Germinal center (tissue), 1 donor: Measurements from ENCODE around the gene BMP2K.
"Not testable (repeated sequence)": the region's sequence is repeated elsewhere in the genome, so short reads cannot be mapped to it uniquely, and the experiment has no call there.

Experiments
- DNase-seq: peaks from one replicate; pipeline ENCODE4 v3.0.0; 2012; ENCODE audit warnings: mixed read lengths, low spot score

BMP2K gene

GRCh38 chr4:78795594-78796416, 19.7 kb downstream of the BMP2K start:
- not testable (repeated sequence) for DNase-seq

- no peak for DNase-seq
Observed at GRCh38 chr4:78796526-78796925, 20.4 kb downstream of the BMP2K start.

GRCh38 chr4:78797777-78798284, 21.7 kb downstream of the BMP2K start:
- no peak for DNase-seq

- DNase-seq, result no peak
Observed at GRCh38 chr4:78799551-78800495, 23.7 kb downstream of the BMP2K start.

GRCh38 chr4:78800965-78801364, 24.8 kb downstream of the BMP2K start:
- no peak for DNase-seq

- DNase-seq, result no peak
Observed at GRCh38 chr4:78803983-78804382, 27.8 kb downstream of the BMP2K start.

GRCh38 chr4:78806943-78807460, 30.9 kb downstream of the BMP2K start:
- DNase-seq, result no peak

GRCh38 chr4:78809295-78809694, 33.1 kb downstream of the BMP2K start:
- DNase-seq, result no peak

- no peak for DNase-seq
Observed at GRCh38 chr4:78809928-78810835, 34.0 kb downstream of the BMP2K start.

- no peak for DNase-seq
Observed at GRCh38 chr4:78811034-78811433, 34.9 kb downstream of the BMP2K start.

- DNase-seq, result no peak
Observed at GRCh38 chr4:78818530-78819079, 42.5 kb downstream of the BMP2K start.

- no peak for DNase-seq
Observed at GRCh38 chr4:78824001-78824400, 47.9 kb downstream of the BMP2K start.

GRCh38 chr4:78827191-78827590, 51.0 kb downstream of the BMP2K start:
- DNase-seq, result no peak

GRCh38 chr4:78829296-78829695, 53.1 kb downstream of the BMP2K start:
- DNase-seq, result no peak

GRCh38 chr4:78839676-78840075, 63.5 kb downstream of the BMP2K start:
- DNase-seq, result not testable (repeated sequence)

- not testable (repeated sequence) for DNase-seq
Observed at GRCh38 chr4:78840286-78840685, 64.1 kb downstream of the BMP2K start.

GRCh38 chr4:78845472-78845871, 69.3 kb downstream of the BMP2K start:
- DNase-seq, result peak; percentile 1

GRCh38 chr4:78846258-78846657, 70.1 kb downstream of the BMP2K start:
- DNase-seq, result no peak

GRCh38 chr4:78862314-78862737, 86.2 kb downstream of the BMP2K start:
- no peak for DNase-seq

- DNase-seq, result no peak
Observed at GRCh38 chr4:78863254-78863869, 87.2 kb downstream of the BMP2K start.

- no peak for DNase-seq
Observed at GRCh38 chr4:78863991-78864390, 87.8 kb downstream of the BMP2K start.
